Stimulated activated naive CD8-positive, alpha-beta T cell treated with anti-CD3 and anti-CD28 coated beads, Interleukin-15, Interleukin-2, amounts not matched to agents 100 U/mL and 50 U/mL, for 24 hours (primary cell): ENCODE results near the gene WFIKKN1.

Source experiments
- ATAC-seq: fragments of 150-1000 bp; cut with Tn5 transposase; one replicate; pipeline ENCODE4 v1.10.0; 2021
- DNase-seq: peaks from one replicate; pipeline ENCODE4 v3.0.0; 2021

WFIKKN1 gene

GRCh38 chr16:637081-638018 is 6.6 kb downstream of the WFIKKN1 start:
- DNase-seq (peak; percentile 93), ATAC-seq (peak; percentile 55)

DNA sequence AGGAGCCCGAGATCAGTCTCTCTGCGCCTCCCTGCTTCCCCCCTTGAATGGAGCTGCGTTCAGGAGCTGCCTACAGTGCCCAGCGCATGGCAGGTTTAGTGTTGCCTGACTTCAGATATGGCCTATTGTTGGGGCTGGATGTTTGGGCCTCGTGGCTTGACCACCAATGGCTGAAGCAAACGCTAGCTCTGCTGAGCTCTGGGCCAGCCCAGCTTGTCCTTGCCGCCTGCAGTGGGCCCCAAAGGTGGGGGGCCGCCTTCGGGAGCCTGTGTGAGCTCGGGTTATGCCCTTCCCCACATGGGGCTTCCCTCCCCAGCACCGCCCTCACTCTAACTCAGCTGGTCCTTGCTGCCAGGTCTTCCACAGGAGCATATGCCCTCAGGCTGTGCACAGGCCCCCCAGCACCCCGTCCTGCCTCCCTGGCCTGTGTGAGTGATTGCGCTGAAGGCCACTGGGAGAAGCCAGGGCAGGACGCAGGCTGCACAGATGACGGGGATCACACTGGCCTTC is 7.3 kb downstream of the WFIKKN1 start:
- DNase-seq = no peak
- ATAC-seq = no peak

DNA sequence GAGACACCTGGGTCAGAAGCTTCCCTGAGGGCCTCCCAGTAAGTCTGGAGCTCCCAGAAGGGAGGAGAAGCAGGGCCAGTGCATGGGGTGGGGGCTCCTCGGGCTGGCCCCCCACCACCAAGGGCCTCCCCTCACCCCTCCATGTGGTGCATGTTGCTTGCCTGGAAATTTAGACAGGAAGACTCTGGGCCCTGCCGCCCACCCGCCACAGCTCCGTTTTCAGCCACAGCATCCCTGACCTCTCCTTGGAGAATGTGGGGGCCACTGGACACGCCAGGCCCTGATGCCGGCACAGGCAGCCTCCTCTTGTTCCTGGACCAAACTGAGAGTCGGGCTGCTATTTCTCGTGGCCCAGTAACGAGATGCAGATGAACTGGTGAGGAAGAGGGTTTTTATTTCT is 8.1 kb downstream of the WFIKKN1 start:
- DNase-seq = no peak
- no peak for ATAC-seq

DNA sequence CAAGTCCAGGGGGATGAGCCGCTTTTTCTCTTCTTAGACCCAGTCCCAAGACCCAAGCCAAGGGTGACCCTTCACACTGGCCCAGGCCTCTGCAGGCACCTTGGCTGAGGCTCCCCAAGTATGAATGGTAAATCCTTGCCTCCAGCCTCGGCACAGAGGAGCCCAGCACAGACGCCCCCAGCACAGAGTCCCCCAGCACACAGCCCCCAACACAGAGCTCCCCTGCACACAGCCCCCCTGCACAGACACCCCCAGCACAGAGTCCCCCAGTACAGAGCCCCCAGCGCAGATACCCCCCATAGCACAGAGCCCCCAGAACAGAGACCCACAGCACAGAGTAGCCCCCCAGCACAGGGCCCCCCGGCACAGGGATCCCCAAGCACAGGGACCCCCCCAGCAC is 9.8 kb downstream of the WFIKKN1 start:
- no peak for DNase-seq
- no peak for ATAC-seq

GRCh38 chr16:641326-642188 is 10.8 kb downstream of the WFIKKN1 start, which contains the start of gene MCRIP2:
Gene MCRIP2 (plus strand): TSS chr16:641828. CDS start chr16:641992, 164 bp downstream.
- DNase-seq = peak; percentile 86
- ATAC-seq = peak; percentile 67

- DNase-seq (peak; percentile 63), ATAC-seq (peak; percentile 42)
Measured at GRCh38 chr16:642189-643049, 11.6 kb downstream of the WFIKKN1 start.

DNA sequence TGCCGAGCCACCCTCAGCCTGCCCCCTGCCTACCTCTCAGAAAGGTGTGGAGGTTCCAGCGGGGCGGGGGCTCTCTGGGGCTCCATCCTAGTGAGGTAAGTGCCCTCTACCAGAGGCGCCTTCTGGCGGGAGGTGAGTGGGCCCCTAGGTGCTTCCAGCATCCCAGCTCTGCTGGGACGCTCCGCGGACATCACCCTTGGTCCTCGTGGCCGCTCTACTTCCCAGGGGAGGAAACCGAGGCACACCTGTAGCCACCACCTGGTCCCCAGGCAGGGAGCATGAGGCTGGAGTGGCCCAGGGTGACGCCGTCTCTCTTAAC is 12.2 kb downstream of the WFIKKN1 start:
- DNase-seq (no peak), ATAC-seq (no peak)

GRCh38 chr16:644556-644955 is 13.8 kb downstream of the WFIKKN1 start:
- no peak for ATAC-seq
- no peak for DNase-seq

DNA sequence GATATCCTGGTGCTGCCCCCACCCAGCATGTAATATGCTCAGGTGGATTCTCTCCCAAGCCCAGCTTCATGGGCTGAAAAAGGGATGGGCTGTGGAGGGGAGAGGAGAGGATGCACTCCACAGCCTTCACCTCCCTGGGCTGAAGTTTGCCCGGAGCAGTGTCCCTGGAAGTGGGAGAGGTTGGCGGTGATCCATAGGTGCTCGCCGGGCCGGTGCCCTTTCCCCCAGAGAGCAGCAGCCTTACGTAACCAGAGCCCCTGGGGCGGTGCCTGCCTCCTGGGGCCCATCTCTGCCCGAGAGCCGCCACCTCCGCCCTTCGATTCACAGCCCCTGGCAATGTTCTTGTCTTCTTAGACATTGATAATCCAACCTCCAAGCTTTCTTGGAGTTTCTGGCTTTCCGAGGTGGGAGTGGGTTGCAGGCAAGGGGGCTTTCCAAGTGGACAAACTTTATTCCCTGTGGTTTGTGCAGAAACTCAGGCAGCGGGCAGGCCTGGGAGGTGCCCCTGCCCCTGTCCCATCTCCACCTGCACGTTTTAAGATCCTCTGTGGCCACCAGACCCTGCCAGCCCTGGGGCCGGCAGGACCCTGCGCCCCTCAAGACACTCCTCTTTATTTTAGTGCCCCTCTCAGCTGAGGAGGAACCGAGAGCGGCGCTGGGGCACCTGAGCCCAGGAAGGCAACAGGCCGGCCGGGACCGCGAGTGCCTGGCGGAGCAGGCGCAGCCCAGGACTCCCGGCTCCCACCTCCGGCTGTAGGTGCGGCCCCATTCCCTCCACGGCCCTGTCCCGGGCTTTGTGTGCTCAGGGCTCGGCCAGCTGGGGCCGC is 15.3 kb downstream of the WFIKKN1 start:
- DNase-seq (no peak), ATAC-seq (no peak)

GRCh38 chr16:646679-647172 is 15.9 kb downstream of the WFIKKN1 start:
- ATAC-seq (no peak), DNase-seq (no peak)

DNA sequence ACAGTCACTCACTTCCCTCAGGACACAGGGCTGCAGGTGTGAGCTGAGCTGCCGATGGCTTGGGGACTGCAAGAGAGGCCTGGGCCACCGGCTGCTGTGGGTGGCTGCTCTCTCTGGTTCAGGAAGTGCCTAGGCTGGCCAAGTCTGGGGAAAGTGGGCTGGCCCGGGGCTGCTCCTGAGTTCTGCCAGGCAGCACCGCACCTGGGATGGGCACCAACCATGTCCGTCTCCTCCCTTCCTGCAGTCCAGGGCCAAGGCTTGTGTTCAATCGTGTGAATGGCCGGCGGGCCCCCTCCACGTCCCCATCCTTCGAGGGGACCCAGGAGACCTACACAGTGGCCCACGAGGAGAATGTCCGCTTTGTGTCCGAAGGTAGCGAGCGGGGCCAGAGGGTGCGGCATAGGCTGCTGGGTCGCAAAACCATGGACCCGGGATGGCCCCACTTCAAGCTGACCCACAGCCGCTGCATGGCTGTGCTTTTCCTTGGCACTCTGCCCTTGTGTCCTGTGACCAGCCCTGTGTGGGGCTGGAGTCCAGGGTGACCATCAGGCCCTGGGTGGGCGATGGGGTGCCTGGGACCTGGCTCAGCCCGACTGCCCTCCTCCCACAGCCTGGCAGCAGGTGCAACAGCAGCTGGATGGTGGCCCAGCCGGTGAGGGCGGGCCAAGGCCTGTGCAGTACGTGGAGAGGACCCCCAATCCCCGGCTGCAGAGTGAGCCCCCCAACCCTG is 16.6 kb downstream of the WFIKKN1 start:
- DNase-seq (no peak), ATAC-seq (no peak)

- ATAC-seq (peak; percentile 16), DNase-seq (peak; percentile 78)
Measured at GRCh38 chr16:648071-648780, 17.4 kb downstream of the WFIKKN1 start.

DNA sequence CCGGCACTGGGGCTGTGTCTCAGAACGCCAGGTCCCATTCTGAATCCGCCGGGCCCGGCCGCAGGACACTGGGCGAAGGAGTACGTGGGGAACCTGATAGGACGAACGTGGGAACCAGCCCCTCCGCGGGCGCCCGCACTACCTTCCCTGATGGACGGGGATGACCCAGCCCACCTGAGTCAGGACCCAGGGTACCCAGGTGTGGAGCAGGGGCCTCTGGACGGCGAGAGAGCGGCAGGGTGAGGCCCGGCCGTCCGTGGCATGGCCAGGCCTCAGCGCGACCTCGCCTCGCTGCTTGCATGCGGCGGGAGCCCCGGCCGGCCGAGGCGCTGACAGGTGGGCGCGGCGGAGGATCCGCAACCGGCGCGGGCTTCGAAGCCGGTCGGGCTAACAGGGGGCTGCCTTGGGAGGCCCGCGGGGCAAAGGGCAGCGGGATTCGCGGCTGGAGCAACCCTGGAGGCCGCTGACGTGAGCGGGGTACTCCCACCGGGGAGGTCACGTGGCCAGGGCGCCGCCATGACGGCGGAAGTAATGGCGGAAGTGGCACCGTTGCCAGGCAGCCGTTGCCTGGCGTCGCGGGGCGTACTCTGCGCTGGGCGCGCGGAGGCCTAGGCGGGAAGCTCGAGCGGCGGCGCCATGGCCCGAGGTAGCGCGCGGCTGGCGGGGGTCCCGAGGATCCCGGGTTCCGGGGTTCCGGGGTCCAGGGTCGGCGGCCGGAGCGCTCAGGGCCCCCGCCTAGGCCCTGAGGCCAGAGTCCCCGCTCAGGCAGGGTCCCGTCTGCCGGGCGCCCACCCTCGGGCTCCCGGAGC is 18.2 kb downstream of the WFIKKN1 start, which contains the start of gene WDR90:
Gene WDR90 (plus strand): TSS at position 585 of the 809 bp plus-strand sequence. CDS start 52 bp downstream, at position 637.
- DNase-seq (peak; percentile 96), ATAC-seq (peak; percentile 89)

GRCh38 chr16:649631-650030 is 18.8 kb downstream of the WFIKKN1 start:
- ATAC-seq (no peak), DNase-seq (peak; percentile 41)

GRCh38 chr16:651844-652243 is 21.1 kb downstream of the WFIKKN1 start:
- ATAC-seq = no peak

DNA sequence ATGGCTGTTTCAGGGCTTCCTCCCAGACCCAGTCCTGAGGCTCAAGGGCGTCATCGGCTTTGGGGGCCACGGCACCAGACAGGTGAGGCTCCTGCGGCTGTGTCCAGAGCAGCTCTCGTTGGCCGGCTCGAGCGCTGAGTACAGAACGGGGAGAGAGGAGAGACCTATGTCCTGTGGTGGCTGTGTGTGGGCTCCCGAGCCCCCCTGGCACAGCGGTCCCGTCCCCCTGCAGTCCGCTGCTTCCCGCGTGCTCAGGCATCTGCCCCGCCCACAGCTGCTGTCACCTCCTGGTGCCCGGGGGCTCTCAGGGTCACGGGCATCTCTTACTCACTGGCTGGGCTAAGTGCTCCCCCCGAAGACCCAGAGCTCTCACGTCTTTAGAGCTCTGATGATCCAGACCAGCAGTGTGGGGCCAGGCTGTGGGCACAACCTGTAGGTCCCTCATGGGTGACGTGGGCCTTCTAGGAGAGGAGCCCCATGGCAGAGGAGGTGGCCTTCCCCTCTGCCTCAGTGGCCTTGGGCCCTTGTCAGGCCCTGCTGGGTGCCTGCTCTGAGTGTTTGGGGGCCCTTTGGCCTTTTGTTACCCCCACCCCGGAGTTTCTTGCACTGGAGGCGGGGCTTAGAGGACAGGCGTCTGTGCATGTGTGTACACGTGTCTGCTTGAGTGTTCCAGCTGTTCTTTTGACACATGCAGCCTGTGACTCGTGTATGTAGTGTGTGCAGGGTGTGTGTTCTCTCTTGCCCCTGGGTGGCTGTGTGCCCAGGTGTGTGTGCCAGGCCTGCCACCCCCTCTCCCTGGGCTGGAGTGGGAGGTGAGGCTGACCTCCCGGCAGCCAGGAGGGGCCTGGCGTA is 21.9 kb downstream of the WFIKKN1 start:
- no peak for DNase-seq

More at GRCh38 chr16:651844-652243, 21.1 kb downstream of the WFIKKN1 start:
- no peak for DNase-seq

GRCh38 chr16:654034-654433 is 23.2 kb downstream of the WFIKKN1 start:
- DNase-seq (no peak), ATAC-seq (no peak)

More for the DNA sequence above, 21.9 kb downstream of the WFIKKN1 start:
- ATAC-seq = no peak
